Bladder microvascular endothelial cell (primary cell): Measurements from ENCODE around the gene F11R. TPM values are rescaled to one million over a fixed set of nuclear protein-coding genes. Genes with fewer than 3 reads are reported as not detected.

ENCODE experiments used
- total RNA-seq: library from RNA; depleted of rRNA; stranded (reverse); fragments of >200 nt; gene quantifications from 2 replicates; pipeline ENCODE4 v1.2.3, GENCODE V29; 2014

Gene F11R
- total RNA-seq, result 84.2 and 331 TPM in 2 replicates

GRCh38 chr1:161020509-161021164, at the start of gene F11R:
TSS of gene F11R (minus strand) at chr1:161021152. CDS start at chr1:161021073, 79 bp downstream.

GRCh38 chr1:161069731-161070270, 48.8 kb upstream of the F11R start, which contains the start of gene ARHGAP30:
TSS of gene ARHGAP30 (minus strand) at chr1:161069891. CDS start at chr1:161069624, 267 bp downstream.

GRCh38 chr1:161045736-161046604, 25.0 kb upstream of the F11R start, which contains the start of gene USF1:
TSS of gene USF1 (minus strand) at chr1:161045977. CDS start at chr1:161043275, 2,702 bp downstream.

GRCh38 chr1:161038523-161039153, 17.7 kb upstream of the F11R start, which contains the start of gene TSTD1:
TSS of gene TSTD1 (minus strand) at chr1:161038964. CDS start at chr1:161038889, 75 bp downstream.

GRCh38 chr1:160954158-160955104, 66.5 kb downstream of the F11R start, which contains the start of gene ITLN2:
TSS of gene ITLN2 (minus strand) at chr1:160954809. CDS start at chr1:160954741, 68 bp downstream.

Other genes with a start within 250 kb of the F11R start
- gene LY9, start 225.0 kb downstream of the F11R start, total RNA-seq, result not detected in 2 replicates
- gene CD244, start 158.3 kb downstream of the F11R start, total RNA-seq, result not detected in 2 replicates
- not detected in 2 replicates for gene ITLN1, start 136.0 kb downstream of the F11R start, total RNA-seq
- not detected in 2 replicates for gene ITLN2, start 66.3 kb downstream of the F11R start, total RNA-seq
- gene TSTD1, start 17.8 kb upstream of the F11R start, total RNA-seq, result 3.8 TPM in 1 of 2 replicates, not detected in the other
- 104 and 119 TPM in 2 replicates for gene USF1, start 24.8 kb upstream of the F11R start, total RNA-seq
- gene ARHGAP30, start 48.7 kb upstream of the F11R start, total RNA-seq, result not detected in 2 replicates
- gene NECTIN4, start 68.4 kb upstream of the F11R start, total RNA-seq, result 0.31 and 0.32 TPM in 2 replicates
- gene KLHDC9, start 77.2 kb upstream of the F11R start, total RNA-seq, result 1.5 and 1.6 TPM in 2 replicates
- gene PFDN2, start 96.9 kb upstream of the F11R start, total RNA-seq, result 31.4 and 45.7 TPM in 2 replicates
- gene NIT1, start 97.0 kb upstream of the F11R start, total RNA-seq, result 10.8 and 12.5 TPM in 2 replicates
- 21.7 and 47.4 TPM in 2 replicates for gene DEDD, start 111.5 kb upstream of the F11R start, total RNA-seq
- gene UFC1, start 132.8 kb upstream of the F11R start, total RNA-seq, result 119 and 137 TPM in 2 replicates
- 3.6 and 7.8 TPM in 2 replicates for gene USP21, start 138.3 kb upstream of the F11R start, total RNA-seq
- 13.7 and 15.4 TPM in 2 replicates for gene PPOX, start 145.3 kb upstream of the F11R start, total RNA-seq
- 16.0 and 29.8 TPM in 2 replicates for gene B4GALT3, start 156.4 kb upstream of the F11R start, total RNA-seq
- gene ADAMTS4, start 177.9 kb upstream of the F11R start, total RNA-seq, result 9.7 and 9.9 TPM in 2 replicates
- 139 and 183 TPM in 2 replicates for gene NDUFS2, start 181.2 kb upstream of the F11R start, total RNA-seq
- 0.16 TPM in 1 of 2 replicates, not detected in the other for gene FCER1G, start 194.1 kb upstream of the F11R start, total RNA-seq
- gene APOA2, start 202.5 kb upstream of the F11R start, total RNA-seq, result not detected in 2 replicates
- gene TOMM40L, start 204.9 kb upstream of the F11R start, total RNA-seq, result 14.2 and 18.3 TPM in 2 replicates
- gene NR1I3, start 217.1 kb upstream of the F11R start, total RNA-seq, result not detected in 2 replicates
- not detected in 2 replicates for gene PCP4L1, start 237.6 kb upstream of the F11R start, total RNA-seq